ENCODE measurements around the gene PIAS2. TPM values are rescaled to one million over a fixed set of nuclear protein-coding genes. Genes with fewer than 3 reads are reported as not detected.

PIAS2 gene
- total RNA-seq, 1 experiment from 2014 or later, result 30.6 TPM

GRCh38 chr18:46916551-46917107 lies 678 bp downstream of the PIAS2 start:
- DNase-seq (ENCODE audit: low read depth, low spot score) (no peak), ATAC-seq (peak; percentile 47)
- intact Hi-C loops (cut with micrococcal nuclease; ENCODE audit: unreplicated experiment) (no loop called here), in situ Hi-C loops (cut with HindIII; ENCODE audit: low pct_unique_long_range_greater_than_20kb, low sequenced_read_pairs) (no loop called here)
- no TSS peak for BruUV-seq (replicated peaks)
- peak overlapping the region; percentile 89 for H3K27ac ChIP-seq (ENCODE audit: low read length)
- ChIA-PET CTCF (no interaction called here), POLR2A (no interaction called here)
- no peaks in the 10 kb centered on the region for H3K27me3 ChIP-seq (ENCODE audit: control insufficient read depth, insufficient read depth, low read length)
- H3K4me3 ChIP-seq (ENCODE audit: low read depth in 2 of 2, low read length in 2 of 2), result peak overlapping the region; percentile 76 to 85
- H3K9me3 ChIP-seq (ENCODE audit: control insufficient read depth, insufficient read depth, low read depth, low read length), result no peaks in the 10 kb centered on the region
- no peak for TF ChIP-seq TCF7L2 (IDR thresholded peaks at IDR 0.05; ENCODE audit: low read depth, low read length)
- no peak for TF ChIP-seq POLR2AphosphoS5 (IDR thresholded peaks at IDR 0.05; ENCODE audit: low read depth, low read length)
- no peak for TF ChIP-seq REST (IDR thresholded peaks at IDR 0.05; ENCODE audit: insufficient read depth in 1 of 2, low read depth in 2 of 2, low read length in 1 of 2)
- no peak for TF ChIP-seq SIN3A (IDR thresholded peaks at IDR 0.05; ENCODE audit: borderline replicate concordance, insufficient read depth, low read depth, low read length)
- TF ChIP-seq CTCF (IDR thresholded peaks at IDR 0.05), result no peak
- peaks cover 12% of the 10 kb centered on the region for H3K4me1 ChIP-seq (ENCODE audit: control insufficient read depth, insufficient read depth, low read length)
- no peaks in the 10 kb centered on the region; the same call in 1 of the 2 replicates for H3K36me3 ChIP-seq (ENCODE audit: control insufficient read depth, insufficient read depth, low read length)

DNA sequence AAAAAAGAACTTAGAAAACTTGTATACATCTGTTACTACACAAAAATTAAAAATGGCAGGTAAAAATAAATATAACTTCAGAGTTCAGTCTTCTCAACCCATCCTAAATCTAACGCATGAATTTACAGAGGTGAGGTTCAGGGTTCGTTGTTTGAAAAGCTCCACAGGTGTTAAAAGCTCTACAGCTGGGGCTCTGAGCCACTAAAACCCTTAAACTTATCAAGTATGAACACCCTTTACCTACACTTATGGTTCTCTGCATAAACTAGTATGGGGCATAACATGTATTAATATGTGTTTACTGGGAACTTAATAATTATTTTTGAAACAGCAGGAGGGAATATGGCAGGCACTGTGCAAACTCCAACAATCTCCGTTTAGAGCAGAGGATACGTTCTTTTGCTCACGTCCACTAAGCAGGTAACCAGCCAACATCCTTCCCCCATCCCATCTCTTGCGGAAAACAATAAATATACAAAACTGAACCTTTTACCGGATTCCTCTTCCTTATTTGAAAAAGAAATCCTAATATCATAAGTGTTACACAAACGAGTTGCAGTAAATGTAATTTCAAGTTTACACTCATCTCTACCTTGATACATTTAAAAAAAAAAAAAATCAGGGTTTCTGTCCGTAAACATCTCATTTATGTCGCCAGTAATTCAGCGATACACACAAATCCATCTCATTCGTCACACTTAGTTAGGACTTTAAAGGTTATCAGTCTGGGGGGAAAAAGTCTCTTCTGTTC lies 1.3 kb downstream of the PIAS2 start:
- no peak for TF ChIP-seq POLR2AphosphoS5 (IDR thresholded peaks at IDR 0.05; ENCODE audit: low read depth, low read length)
- TF ChIP-seq REST (IDR thresholded peaks at IDR 0.05; ENCODE audit: insufficient read depth in 1 of 2, low read depth in 2 of 2, low read length in 1 of 2), result no peak
- TF ChIP-seq CTCF (IDR thresholded peaks at IDR 0.05), result no peak
- TF ChIP-seq TCF7L2 (IDR thresholded peaks at IDR 0.05; ENCODE audit: low read depth, low read length), result no peak
- no peak for TF ChIP-seq SIN3A (IDR thresholded peaks at IDR 0.05; ENCODE audit: borderline replicate concordance, insufficient read depth, low read depth, low read length)
- CTCF ChIA-PET, result no interaction called here
- no peak for ATAC-seq

More for the DNA sequence above, 1.3 kb downstream of the PIAS2 start:
- no peak for DNase-seq (ENCODE audit: low read depth, low spot score)
- intact Hi-C loops (cut with micrococcal nuclease; ENCODE audit: unreplicated experiment), result no loop called here
- H3K27ac ChIP-seq (ENCODE audit: low read length), result peak overlapping the region; percentile 89
- in situ Hi-C loops (cut with HindIII; ENCODE audit: low pct_unique_long_range_greater_than_20kb, low sequenced_read_pairs), result no loop called here
- H3K9me3 ChIP-seq (ENCODE audit: control insufficient read depth, insufficient read depth, low read depth, low read length), result no peaks in the 10 kb centered on the region
- peak overlapping the region; percentile 76 to 85 for H3K4me3 ChIP-seq (ENCODE audit: low read depth in 2 of 2, low read length in 2 of 2)
- TSS peak; percentile 64 for BruUV-seq (replicated peaks)
- no peaks in the 10 kb centered on the region; the same call in 1 of the 2 replicates for H3K36me3 ChIP-seq (ENCODE audit: control insufficient read depth, insufficient read depth, low read length)
- no peaks in the 10 kb centered on the region for H3K27me3 ChIP-seq (ENCODE audit: control insufficient read depth, insufficient read depth, low read length)
- H3K4me1 ChIP-seq (ENCODE audit: control insufficient read depth, insufficient read depth, low read length), result peaks cover 12% of the 10 kb centered on the region
- POLR2A ChIA-PET, result interaction anchor here (0.7 kb wide), 1 partner anchor 24 kb away, joined by 4 read pairs; no protein-coding TSS in a partner anchor
